NCI-H1048 (cell line): ENCODE results near the gene PCDHB8.
"Not testable (repeated sequence)": the region's sequence is repeated elsewhere in the genome, so short reads cannot be mapped to it uniquely, and the experiment has no call there.

ENCODE experiments used
- DNase-seq: peaks from one replicate; lab custom pipeline; 2025; lab: John Stamatoyannopoulos, UW

PCDHB8 gene

GRCh38 chr5:141177577-141178191 lies at the start of gene PCDHB8:
Gene PCDHB8, plus strand, starts transcription at chr5:141177790. Its CDS starts 245 bp downstream, at chr5:141178035.
- DNase-seq = not testable (repeated sequence)

DNA sequence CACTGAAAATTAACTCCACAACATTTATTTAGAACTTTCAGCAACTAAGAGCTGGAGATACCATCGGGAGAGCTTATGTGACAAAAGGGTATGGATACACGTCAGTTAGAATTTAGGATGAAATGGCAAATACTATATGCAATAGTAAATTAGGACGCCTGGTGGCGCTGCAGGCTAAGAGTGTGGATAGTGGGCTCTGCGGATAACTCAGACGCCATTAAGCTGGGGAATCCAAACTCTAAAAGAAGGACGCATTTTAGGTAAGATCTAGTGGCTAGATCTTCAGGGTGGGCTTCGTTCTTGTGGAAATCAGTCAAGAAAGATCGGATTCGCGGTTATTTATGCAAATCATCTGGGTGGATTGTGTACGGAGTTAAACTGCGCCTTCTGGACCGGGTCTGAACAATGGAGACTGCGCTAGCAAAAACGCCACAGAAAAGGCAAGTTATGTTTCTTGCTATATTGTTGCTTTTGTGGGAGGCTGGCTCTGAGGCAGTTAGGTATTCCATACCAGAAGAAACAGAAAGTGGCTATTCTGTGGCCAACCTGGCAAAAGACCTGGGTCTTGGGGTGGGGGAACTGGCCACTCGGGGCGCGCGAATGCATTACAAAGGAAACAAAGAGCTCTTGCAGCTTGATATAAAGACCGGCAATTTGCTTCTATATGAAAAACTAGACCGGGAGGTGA lies 42.4 kb upstream of the PCDHB8 start, which contains the start of gene PCDHB5:
Gene PCDHB5 (plus strand): TSS at position 177 of the 688 bp plus-strand sequence. CDS start 229 bp downstream, at position 406.
- DNase-seq = no peak

GRCh38 chr5:141135718-141136266 lies 41.8 kb upstream of the PCDHB8 start:
- no peak for DNase-seq

GRCh38 chr5:141137346-141137745 lies 40.2 kb upstream of the PCDHB8 start:
- DNase-seq = not testable (repeated sequence)

DNA sequence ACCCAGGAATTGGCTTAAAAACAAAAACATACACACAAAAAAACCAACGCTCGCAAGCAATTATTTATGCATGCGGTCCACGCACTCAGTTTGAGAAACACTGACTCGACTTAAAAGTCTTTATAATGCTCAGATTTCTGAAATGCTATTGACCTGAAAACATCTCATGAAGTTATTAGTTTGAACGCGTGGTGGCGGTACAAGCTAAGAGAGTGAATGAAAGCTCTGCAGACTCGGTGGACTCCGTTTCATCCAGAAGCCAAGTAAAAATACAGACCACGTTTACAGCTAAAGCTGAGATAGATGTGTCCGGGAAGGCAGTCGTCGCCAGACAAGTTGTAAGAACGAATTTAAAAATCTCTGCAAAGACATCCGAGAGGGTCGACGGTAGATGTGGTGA lies 27.8 kb upstream of the PCDHB8 start, which contains the start of gene PCDHB6:
Gene PCDHB6 (plus strand): TSS at position 246 of the 400 bp plus-strand sequence. CDS start 201 bp downstream, outside the sequence.
- no peak for DNase-seq

DNA sequence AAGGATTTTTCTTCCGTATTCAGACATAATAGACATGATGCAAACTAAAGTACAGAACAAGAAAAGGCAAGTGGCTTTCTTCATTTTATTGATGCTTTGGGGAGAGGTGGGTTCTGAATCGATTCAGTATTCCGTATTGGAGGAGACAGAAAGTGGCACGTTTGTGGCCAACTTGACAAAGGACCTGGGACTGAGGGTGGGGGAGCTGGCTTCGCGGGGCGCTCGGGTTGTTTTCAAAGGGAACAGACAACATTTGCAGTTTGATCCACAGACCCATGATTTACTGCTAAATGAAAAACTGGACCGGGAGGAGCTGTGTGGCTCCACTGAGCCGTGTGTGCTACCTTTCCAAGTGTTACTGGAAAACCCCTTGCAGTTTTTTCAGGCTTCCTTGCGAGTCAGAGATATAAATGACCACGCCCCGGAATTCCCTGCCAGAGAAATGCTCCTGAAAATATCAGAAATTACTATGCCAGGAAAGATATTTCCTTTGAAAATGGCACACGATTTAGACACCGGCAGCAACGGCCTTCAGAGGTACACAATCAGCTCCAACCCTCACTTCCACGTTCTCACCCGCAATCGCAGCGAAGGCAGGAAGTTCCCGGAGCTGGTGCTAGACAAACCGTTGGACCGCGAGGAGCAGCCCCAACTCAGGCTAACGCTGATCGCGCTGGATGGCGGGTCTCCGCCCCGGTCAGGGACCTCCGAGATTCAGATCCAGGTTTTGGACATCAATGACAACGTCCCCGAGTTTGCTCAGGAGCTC lies 27.2 kb upstream of the PCDHB8 start:
- DNase-seq = no peak

DNA sequence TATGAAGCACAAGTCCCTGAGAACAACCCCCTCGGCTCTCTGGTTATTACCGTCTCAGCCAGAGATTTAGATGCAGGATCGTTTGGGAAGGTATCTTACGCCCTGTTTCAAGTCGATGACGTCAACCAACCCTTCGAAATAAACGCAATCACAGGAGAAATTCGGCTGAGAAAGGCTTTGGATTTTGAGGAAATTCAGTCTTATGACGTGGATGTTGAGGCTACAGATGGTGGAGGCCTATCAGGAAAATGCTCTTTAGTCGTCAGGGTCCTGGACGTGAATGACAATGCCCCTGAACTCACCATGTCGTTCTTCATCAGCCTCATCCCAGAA lies 26.6 kb upstream of the PCDHB8 start:
- no peak for DNase-seq

DNA sequence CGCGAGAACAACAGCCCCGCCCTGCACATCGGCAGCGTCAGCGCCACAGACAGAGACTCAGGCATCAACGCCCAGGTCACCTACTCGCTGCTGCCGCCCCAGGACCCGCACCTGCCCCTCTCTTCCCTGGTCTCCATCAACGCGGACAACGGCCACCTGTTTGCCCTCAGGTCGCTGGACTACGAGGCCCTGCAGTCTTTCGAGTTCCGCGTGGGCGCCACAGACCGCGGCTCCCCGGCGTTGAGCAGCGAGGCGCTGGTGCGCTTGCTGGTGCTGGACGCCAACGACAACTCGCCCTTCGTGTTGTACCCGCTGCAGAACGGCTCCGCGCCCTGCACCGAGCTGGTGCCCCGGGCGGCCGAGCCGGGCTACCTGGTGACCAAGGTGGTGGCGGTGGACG lies 26.0 kb upstream of the PCDHB8 start:
- not testable (repeated sequence) for DNase-seq

DNA sequence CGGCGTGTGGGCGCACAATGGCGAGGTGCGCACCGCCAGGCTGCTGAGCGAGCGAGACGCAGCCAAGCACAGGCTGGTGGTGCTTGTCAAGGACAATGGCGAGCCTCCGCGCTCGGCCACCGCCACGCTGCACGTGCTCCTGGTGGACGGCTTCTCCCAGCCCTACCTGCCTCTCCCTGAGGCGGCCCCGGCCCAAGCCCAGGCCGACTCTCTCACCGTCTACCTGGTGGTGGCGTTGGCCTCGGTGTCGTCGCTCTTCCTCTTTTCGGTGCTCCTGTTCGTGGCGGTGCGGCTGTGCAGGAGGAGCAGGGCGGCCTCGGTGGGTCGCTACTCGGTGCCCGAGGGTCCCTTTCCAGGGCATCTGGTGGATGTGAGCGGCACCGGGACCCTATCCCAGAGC lies 25.5 kb upstream of the PCDHB8 start:
- DNase-seq = not testable (repeated sequence)

DNA sequence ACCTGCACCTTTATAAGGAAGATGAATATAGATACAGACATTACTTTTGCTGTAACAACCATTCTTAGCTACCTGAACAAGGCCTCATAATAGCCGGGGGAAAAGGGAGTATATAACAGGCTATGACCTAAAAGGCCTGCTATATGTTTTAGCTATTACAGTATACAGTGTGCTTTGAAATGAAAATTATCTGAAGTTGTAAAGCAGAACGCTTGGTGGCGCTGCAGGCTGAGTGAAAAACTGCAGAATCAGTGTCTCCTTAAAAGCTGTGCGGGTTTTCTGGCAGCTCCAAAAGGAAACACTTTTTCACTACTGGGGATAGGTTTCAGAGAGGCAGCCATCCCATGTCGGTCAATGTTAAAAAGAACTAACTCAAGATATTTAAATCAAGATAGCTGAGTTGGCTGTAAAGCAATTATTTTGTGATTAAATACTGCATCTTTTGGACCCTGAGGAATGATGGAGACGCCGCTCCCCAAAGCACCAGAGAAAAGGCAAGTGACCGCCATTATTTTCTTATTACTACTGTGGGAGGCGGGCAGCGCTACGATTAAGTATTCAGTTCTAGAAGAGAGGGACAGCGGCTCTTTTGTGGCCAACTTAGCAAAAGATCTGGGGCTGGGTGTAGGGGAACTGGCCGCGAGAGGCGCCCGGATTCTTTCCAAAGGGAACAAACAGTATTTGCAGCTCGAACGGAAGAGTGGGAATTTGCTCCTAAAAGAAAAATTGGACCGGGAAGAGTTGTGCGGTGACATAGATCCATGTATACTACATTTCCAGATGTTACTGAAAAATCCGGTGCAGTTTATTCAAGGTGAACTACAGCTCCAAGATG lies 21.8 kb upstream of the PCDHB8 start:
- no peak for DNase-seq

DNA sequence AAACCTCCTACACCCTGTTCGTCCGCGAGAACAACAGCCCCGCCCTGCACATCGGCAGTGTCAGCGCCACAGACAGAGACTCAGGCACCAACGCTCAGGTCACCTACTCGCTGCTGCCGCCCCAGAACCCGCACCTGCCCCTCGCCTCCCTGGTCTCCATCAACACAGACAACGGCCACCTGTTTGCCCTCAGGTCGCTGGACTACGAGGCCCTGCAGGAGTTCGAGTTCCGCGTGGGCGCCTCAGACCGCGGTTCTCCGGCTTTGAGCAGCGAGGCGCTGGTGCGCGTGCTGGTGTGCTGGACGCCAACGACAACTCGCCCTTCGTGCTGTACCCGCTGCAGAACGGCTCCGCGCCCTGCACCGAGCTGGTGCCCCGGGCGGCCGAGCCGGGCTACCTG lies 20.2 kb upstream of the PCDHB8 start:
- DNase-seq = not testable (repeated sequence)

- DNase-seq = not testable (repeated sequence)
Measured at GRCh38 chr5:141157901-141158300, 19.7 kb upstream of the PCDHB8 start.

DNA sequence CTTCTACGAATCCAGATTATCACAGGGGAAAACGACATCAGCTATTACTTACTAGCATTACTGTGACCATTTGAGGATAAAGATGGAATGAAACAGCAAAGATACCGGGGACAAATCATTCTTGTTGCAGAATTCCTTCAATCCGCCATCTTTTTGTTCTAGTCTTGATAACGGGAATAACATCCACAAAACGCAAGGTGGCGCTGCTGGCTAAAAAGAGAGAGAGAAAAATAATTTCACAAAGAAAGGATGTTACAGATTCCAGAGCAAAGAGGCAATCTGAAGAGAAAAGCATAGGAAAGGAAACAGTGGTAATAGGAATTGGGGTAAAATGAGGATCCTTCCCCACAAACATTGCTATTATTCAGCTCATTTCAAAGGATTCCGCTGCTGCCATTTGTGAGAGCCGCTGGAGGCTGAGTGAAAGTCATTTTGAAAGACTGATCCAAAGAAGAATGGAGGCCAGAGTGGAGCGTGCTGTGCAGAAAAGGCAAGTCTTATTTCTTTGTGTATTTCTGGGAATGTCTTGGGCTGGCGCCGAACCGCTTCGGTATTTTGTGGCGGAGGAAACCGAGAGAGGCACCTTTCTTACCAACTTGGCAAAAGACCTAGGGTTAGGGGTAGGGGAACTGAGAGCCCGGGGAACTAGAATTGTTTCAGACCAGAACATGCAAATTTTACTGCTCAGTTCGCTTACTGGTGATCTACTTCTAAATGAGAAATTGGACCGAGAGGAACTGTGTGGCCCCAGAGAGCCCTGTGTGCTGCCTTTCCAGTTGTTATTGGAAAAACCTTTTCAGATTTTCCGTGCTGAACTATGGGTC lies 5.0 kb upstream of the PCDHB8 start, which contains the start of gene PCDHB7:
Gene PCDHB7 (plus strand): TSS at position 264 of the 824 bp plus-strand sequence. CDS start 192 bp downstream, at position 456.
- DNase-seq = no peak

GRCh38 chr5:141174291-141175104 lies 3.1 kb upstream of the PCDHB8 start:
- DNase-seq = not testable (repeated sequence)

DNA sequence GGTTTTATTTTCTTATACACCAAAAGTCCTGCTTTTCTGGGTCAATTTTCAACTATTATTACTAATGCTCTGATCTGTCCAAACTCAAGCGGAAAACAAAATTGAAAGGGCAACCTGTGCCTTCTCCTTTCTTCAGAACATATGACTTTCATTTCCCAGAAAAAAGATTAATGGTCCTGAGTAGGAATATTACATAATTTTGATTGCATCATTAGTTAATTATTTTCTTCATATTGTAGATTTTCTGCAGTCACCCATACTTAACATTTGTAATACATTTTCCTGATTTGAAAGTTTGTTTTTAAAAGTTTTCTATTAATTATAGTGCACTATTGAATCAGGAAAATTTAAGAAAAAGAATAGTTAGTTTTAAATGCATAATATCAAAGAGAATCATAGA lies 1.7 kb upstream of the PCDHB8 start:
- DNase-seq = no peak

DNA sequence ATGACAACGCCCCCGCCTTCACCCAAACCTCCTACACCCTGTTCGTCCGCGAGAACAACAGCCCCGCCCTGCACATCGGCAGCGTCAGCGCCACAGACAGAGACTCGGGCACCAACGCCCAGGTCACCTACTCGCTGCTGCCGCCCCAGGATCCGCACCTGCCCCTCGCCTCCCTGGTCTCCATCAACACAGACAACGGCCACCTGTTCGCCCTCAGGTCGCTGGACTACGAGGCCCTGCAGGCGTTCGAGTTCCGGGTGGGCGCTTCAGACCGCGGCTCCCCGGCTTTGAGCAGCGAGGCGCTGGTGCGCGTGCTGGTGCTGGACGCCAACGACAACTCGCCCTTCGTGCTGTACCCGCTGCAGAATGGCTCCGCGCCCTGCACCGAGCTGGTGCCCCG lies 1.8 kb downstream of the PCDHB8 start:
- DNase-seq = not testable (repeated sequence)

DNA sequence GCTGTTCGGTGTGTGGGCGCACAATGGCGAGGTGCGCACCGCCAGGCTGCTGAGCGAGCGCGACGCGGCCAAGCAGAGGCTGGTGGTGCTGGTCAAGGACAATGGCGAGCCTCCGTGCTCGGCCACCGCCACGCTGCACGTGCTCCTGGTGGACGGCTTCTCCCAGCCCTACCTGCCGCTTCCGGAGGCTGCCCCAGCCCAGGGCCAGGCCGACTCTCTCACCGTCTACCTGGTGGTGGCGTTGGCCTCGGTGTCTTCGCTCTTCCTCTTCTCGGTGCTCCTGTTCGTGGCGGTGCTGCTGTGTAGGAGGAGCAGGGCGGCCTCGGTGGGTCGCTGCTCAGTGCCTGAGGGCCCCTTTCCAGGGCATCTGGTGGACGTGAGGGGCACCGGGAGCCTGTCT lies 2.3 kb downstream of the PCDHB8 start:
- not testable (repeated sequence) for DNase-seq

- DNase-seq = no peak
Measured at GRCh38 chr5:141180313-141180712, 2.7 kb downstream of the PCDHB8 start.

DNA sequence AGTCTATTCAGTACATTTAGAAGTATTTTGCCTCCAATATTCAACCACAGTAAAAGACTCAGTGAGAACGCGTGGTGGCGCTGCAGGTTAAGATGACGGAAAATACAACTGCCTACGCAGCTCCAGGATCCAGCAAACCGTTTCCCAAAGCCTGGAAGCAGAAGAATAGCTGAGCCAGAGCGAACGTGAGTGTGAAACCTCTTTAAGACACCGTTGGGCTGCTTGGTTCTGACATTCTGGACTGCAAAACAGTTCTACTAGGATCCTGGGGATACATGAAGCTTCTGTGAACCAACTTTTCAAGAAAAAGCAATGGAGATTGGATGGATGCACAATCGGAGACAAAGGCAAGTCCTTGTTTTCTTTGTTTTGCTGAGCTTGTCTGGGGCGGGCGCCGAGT lies 4.7 kb downstream of the PCDHB8 start, which contains the start of gene PCDHB16:
Gene PCDHB16 (plus strand): TSS at position 140 of the 400 bp plus-strand sequence. CDS start 173 bp downstream, at position 313.
- no peak for DNase-seq
